ENCODE measurements around the gene LGI2.
"Not testable (repeated sequence)": the region's sequence is repeated elsewhere in the genome, so short reads cannot be mapped to it uniquely, and the experiment has no call there.

LGI2 gene, protein sequence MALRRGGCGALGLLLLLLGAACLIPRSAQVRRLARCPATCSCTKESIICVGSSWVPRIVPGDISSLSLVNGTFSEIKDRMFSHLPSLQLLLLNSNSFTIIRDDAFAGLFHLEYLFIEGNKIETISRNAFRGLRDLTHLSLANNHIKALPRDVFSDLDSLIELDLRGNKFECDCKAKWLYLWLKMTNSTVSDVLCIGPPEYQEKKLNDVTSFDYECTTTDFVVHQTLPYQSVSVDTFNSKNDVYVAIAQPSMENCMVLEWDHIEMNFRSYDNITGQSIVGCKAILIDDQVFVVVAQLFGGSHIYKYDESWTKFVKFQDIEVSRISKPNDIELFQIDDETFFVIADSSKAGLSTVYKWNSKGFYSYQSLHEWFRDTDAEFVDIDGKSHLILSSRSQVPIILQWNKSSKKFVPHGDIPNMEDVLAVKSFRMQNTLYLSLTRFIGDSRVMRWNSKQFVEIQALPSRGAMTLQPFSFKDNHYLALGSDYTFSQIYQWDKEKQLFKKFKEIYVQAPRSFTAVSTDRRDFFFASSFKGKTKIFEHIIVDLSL

DNA sequence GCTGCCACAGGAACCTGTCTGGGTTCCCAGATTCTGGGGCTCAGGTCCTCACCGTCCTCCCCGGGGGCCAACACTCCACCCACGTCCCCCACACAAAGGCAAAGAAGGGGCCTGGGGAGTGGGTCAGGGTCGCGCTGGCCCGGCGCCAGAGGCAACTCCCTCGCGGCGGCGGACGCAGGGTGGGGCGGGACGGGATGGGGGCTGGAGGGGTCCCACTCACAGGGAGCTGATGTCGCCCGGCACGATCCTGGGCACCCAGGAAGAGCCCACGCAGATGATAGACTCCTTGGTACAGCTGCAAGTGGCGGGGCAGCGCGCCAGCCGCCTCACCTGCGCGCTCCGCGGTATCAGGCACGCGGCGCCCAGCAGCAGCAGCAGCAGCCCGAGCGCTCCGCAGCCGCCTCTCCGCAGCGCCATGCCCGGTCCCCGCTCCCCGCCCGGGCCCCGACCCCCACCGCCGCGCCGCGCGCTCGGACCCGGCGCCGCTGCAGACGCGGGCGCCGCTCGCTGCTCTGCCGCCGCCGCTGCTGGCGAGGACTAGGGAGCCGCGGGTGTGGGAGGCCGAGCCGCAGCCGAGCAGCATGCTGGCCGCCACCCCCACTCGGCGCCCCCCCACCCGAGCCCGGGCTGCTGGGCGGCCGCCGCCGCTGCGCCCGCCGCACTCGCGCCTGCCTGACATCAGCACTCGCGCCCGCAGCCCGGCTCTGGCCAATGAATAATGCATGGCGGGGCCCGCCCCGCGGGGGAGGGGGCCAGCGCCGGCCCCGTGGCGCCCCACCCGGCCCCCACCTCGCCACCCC, at the start of gene LGI2:
Gene LGI2, minus strand, starts transcription at position 670 of the 800 bp plus-strand sequence. Its CDS starts 253 bp downstream, at position 417.
- peak; percentile 16 for DNase-seq

DNA sequence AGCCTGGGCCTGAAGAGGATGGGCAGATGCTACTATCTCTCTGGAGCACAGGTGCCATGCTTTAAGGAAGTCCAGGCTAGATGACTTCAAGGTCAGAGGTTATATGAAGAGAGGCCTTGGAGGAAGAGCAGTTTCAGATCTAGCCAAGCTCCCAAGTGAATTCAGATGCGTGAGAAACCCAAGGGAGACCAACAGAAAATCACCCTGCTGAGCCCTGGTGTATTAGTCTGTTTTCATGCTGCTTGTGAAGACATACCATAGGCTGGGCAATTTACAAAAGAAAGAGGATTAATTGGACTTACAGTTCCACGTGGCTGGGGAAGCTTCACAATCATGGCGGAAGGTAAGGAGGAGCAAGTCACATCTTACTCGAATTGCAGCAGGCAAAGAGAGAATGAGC, 47.8 kb upstream of the LGI2 start:
- no peak for DNase-seq

GRCh38 chr4:25076625-25077398, 46.1 kb upstream of the LGI2 start:
- no peak for DNase-seq

GRCh38 chr4:25075851-25076250, 45.1 kb upstream of the LGI2 start:
- no peak for DNase-seq

- DNase-seq: no peak
These were observed 44.4 kb upstream of the LGI2 start for GRCh38 chr4:25075129-25075528.

DNA sequence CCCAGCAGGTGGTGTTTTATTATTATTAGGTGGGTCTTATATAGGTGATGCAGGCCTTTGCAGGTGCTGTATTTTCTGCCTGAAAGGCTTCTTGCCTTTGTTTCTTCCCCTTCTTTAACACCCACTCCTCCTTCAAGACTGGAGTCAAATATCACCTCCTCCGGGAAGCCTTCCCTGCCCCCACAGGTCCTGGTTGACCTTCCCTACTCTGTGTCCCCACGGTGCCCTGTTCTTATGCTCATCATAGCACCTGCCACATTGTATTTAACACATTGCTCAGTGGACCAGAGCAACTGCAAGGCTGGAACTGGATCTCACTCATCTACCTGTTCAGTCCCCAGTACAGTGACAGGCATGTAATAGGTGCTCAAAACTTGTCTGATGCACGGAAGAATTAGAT, 39.8 kb upstream of the LGI2 start:
- no peak for DNase-seq

DNA sequence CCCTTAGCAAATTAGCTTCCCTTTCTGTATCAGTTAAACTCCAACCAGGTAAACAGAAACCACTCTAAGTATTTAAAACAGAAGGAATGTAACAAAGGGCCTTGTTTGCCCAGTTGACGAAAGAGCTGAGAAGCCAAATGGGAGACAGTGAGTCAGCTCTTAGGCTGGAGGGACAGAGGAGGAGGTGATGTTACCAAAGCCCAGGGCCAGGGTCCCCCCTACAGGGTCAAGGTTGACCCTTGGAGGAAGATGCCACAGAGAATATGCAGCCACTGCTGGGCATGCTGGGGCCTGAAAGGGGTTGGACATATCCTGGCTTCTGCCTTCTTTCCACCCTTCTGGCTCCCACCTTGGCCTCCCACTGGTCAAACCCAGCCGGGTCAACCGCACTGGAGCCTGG, 38.3 kb upstream of the LGI2 start:
- no peak for DNase-seq

DNA sequence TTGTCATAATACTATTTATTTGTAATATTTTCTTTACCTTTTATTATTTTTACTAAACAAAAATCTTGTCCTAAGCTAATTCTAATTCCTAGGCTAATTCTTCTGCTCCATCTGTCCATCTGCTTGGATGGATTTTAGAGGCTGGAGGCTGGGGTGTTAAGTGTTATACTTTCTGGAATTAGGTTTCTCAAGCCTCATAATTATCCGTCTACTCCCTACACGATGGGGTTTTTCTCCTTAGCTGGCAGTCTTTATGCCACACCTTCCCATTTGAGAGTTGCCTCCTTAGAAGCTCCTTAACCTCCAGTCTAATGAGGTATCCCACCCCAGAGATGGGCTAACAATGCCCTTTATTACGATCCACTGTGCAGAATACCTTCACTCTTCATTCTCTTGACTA, 37.6 kb upstream of the LGI2 start:
- no peak for DNase-seq

GRCh38 chr4:25065932-25066590, 35.3 kb upstream of the LGI2 start:
- no peak for DNase-seq

- peak; percentile 72 for DNase-seq
These were observed 34.7 kb upstream of the LGI2 start for GRCh38 chr4:25065431-25065858.

DNA sequence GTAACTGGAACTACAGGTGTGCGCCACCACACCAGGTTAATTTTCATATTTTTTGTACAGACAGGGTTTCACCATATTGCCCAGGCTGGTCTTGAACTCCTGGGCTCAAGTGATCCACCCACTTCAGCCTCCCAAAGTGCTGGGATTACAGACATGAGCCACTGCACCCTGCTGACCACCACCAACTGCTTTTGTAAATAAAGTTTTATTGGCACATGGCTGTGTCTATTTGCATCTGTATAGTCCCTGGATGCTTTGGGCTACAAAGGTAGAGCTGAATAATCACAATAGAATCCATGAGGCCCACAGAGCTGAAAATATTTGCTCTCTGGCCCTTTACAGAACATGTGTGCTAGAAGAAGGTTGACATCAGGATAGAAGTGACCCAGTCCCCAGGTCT, 33.7 kb upstream of the LGI2 start:
- DNase-seq: not testable (repeated sequence)

DNA sequence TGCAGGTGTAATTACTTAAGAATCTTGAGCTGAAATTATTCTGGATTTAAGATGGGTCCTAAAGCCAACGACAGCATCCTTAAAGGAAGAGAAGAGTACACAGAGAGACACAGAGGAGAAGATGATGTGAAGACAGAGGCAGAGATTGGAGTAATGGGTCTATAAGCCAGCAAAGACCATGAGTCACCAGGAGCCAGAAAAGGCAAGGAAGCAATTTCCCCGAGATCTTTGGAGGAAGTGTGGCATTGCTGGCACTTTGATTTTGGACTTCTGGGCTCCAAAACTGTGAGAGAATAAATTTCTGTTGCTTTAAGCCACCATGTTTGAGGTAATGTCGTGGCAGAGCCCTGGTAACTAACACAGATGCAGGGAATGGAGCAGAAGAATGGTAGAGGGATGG, 32.4 kb upstream of the LGI2 start:
- no peak for DNase-seq

GRCh38 chr4:25062098-25062497, 31.4 kb upstream of the LGI2 start:
- DNase-seq: no peak

GRCh38 chr4:25061602-25062001, 30.9 kb upstream of the LGI2 start:
- no peak for DNase-seq

DNA sequence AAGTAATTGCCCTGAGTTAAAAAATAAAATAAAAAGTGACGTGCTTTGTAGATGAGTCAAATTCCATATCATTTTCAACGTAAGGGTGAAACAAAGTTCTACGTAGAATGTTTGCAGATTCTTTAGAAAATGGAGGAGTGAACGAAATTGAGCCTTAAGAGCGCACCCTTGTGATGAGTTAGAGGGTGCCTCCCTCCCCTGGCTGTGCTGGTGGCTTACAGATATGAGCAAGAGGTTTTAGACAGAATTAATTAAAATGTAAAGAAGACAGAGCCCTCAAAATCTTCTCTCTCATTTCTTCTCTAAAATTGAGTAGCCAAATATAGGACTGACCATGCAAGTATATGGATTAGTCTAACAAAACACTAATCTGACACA, 30.2 kb upstream of the LGI2 start:
- DNase-seq: no peak

DNA sequence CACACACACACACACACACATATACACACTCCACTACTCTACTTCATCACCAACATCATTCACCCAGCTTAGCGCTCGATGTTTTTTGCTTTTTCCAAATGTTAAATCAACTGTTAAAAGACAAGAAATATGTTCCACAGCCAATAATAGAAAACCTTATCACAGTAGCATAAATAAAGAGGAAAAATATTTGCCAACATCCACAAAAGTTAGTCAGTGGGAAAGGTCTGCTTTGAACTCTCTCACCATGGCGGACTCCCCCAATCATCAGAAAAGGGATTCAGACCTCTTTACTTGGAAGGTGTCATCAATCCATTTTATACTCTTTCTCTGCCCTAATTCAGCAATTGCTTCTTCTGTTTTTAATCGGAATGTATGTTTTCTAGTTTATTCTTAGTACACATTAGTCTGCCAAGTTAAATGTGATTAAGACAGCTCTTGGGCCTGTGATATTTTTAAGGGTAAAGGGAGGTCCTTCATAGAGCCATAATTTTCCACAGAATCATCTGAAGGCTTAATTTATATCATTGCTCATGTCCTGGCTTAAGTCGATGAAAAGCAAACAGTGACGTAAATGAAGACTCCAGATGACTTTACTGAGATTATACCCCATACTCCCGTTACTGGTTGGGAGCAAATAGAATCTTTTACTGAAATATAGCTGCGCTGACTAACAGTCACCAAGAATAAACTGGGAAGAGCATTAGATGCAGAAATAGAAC, 29.7 kb upstream of the LGI2 start:
- no peak for DNase-seq

DNA sequence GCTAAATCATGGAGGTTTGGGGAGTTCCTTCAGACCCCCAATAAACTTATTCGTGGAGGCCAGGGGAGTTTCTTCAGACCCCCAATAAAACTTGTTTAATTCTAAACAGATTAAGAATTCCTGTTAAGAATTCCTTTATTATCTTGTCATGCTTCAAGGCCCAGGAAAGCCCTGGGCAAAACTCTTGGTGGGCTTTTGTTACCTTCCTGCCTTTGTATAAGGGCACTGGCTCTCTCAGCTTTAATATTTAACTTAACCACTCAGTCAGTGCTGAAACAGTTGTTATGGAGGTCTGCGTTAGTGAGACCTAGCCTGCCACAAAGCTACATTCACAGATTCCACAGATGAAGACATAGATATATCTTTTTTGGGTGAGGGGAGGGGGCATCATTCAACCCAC, 29.0 kb upstream of the LGI2 start:
- no peak for DNase-seq

DNA sequence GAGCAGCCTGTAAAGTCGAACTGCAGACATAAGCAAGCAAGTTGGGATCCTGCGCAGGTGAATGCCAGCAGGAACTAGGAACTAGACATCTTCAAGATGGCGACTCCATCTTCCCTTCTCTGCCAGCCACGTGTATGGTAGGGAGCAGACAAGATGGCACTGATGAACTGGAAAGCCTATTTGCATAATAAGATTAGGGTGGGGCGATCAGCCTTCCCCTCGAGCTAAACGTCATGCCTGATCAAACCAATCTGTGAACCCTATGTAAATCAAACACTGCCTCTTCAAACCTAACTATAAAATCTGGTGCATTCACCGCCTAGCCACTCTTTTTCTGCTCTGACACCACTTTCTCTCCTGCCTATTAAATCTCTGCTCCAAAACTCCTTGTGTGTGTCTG, 28.1 kb upstream of the LGI2 start:
- DNase-seq: no peak

GRCh38 chr4:25057299-25057698, 26.6 kb upstream of the LGI2 start:
- no peak for DNase-seq

GRCh38 chr4:25052037-25052436, 21.3 kb upstream of the LGI2 start:
- DNase-seq: not testable (repeated sequence)

DNA sequence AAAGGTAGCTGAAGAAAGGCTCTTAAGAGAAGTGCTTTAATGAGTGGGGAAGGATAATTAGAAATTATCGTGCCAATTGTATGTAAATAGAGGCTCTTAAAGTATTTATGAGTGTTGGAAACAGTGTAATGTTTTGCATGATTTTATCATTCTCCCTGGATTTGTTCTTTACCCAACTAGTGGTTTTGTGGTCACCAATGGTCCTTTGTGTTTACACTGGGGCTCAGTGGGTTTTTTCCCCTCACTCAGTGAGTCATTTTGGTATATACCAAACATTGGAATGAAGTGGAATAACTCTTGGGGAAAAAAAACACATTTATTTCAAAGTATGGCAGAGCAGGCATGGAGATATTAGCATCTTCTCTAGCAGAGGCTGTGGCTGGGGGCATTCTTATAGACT, 20.8 kb upstream of the LGI2 start:
- DNase-seq: no peak
